NOMO-1 (cell line): ENCODE results near the gene MTUS2.
"Not testable (repeated sequence)": the region's sequence is repeated elsewhere in the genome, so short reads cannot be mapped to it uniquely, and the experiment has no call there.

Experiments used
- DNase-seq, 2 experiments: peaks; one replicate each; lab custom pipeline; 2025; ENCODE audit not compliant: unreplicated experiment in 2 of 2; lab: John Stamatoyannopoulos, UW

MTUS2 gene

DNA sequence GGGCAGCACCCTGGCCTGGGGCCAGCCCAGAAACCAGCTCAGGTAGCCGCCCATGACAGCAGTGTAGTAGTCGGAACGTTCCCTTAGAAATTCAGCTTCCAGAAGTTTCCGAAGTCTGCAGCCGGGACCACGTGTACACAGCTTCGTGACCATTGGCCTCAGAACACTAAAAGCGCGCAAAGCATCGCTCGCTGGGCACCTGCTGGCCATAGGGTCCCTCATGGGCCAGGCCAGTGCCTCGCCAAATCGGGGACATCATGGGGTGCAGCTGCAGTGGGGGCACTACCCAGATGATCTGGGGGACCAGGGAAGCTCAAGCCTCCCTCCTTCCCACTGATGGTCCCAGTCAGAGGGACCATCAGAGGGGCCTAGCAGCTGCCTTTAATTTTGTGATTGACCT, 384.5 kb downstream of the MTUS2 start:
- no peak for DNase-seq

- no peak for DNase-seq
Observed at GRCh38 chr13:29210676-29211075, 390.5 kb downstream of the MTUS2 start.

- DNase-seq: not testable (repeated sequence)
Observed at GRCh38 chr13:29211162-29211561, 391.0 kb downstream of the MTUS2 start.

DNA sequence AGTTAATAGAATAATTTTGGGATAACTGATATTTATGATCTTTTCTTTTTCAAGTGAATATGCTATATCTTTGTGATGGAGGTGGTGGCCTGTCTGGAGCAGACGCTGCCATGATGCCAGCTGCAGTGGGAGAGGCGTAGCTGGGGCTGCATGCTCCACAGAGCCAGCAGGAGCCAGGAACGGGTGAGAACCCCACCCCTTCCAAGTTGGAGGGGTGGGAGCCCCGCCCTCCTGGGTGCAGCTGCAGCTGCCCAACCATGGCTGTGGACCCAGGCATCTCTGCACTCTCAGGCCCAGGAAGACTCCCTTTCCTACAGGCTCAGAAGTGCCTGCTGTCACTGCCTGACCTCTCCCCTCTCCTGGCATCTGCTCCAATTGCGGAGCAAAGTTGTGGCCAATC, 402.3 kb downstream of the MTUS2 start:
- DNase-seq: no peak

DNA sequence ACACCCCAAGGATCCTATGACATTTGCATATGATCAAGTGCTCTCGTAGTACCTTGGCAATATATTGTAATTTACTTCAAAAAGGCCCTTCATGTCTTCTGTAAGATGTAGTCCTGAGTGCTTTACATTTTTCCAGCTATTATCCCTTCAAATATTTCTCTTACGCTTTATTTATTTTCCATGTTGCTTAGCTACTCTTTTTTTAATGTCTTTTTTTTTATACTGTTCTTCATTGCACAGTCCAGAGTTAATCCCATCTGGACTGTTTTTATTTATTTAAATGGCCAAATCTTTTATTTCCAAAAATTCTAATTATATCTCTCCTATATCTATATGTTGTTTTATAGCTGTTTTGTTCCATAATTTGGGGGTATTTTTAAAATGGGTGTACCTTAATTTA, 404.1 kb downstream of the MTUS2 start:
- no peak for DNase-seq

- DNase-seq: no peak
Observed at GRCh38 chr13:29227576-29227975, 407.4 kb downstream of the MTUS2 start.

GRCh38 chr13:29230299-29230845, 410.2 kb downstream of the MTUS2 start:
- DNase-seq: no peak

GRCh38 chr13:29239653-29240525, 419.8 kb downstream of the MTUS2 start:
- no peak for DNase-seq

GRCh38 chr13:29254626-29255370, 434.7 kb downstream of the MTUS2 start:
- no peak for DNase-seq

DNA sequence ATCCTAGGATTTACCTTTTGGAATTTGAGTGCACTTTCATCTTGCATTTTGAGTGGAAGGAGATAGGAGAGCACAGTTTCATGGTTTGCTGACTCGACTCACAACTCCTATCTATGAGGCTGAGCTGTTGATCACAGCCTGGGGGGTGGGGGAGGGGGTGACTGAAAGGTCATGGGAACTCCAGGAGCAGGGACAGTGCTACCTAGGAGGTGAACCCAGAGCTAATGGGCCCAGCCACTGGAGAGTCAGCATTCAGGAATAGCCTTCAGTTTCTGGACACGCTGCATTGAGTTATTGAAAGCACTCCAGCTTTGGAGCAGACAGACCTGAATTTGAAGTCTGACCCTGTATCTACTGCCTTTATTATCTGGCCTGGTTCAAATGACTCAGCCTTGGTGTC, 435.4 kb downstream of the MTUS2 start:
- DNase-seq: no peak

- no peak for DNase-seq
Observed at GRCh38 chr13:29260684-29261083, 440.5 kb downstream of the MTUS2 start.

GRCh38 chr13:29266261-29266660, 446.1 kb downstream of the MTUS2 start:
- DNase-seq: no peak

DNA sequence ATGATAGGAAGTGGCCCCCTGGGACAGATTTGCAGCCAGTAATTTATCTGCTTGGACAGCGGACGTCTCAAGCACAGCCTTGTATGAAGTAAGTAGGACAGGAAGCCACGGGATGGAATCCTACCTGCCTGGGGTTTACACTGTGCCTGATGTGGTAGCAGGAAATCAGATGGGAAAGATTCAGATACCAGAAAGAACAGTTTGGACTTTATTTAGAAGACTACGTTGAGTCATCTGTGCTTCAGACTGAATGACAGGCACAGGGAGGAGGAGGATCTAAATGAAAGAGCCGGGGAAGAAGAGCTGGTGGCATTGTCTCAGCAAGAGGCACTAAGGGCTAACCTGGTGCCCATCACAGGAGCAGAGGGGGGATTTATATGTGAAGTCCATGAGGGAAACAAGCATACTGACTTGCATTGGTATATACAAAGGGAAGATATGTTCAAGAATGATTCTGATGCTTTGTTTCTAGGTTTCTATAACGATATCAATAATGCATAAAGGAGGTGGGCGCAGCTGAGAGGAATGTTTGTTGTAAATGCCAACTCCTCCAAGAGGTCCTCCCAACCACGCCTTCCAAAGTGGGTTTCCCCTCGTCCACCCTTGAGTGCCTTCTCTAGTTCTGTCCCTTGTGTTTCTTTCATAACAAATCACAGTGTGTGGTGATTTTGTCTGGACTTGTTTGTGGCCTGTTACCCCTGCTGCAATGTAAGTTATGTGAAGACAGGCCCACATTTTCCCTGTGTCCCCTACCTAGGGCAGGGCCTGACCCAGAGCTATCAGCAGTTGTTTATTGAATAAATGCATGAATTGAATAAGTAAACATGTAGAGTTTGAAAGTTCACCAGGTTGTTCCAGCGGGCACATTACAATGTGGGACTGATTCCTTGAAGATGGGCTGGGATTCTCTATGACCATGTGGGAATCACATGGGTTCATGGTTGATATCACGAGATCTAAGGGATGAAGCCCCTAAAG, 446.9 kb downstream of the MTUS2 start:
- DNase-seq: no peak

- DNase-seq: no peak
Observed at GRCh38 chr13:29270271-29270985, 450.3 kb downstream of the MTUS2 start.

DNA sequence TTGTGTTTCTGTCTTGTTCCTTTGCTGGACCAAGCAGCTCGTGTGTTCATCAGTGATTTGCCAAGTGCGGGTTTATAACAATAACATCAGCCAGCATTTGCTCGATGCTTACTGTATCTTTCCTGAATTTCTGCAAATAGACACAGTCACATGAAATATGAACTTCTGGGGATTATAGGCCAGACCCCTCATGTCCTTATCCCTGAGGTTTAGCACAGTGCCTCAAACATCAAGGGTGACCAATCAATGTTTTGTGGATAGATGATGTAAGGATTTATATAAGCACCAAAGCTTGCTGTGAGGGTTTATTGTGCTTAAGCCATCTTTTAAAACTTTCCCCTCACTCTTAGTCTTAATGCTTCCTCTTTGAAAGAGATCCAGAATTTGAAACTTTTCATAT, 451.5 kb downstream of the MTUS2 start:
- no peak for DNase-seq

- no peak for DNase-seq
Observed at GRCh38 chr13:29279356-29280254, 459.5 kb downstream of the MTUS2 start.

DNA sequence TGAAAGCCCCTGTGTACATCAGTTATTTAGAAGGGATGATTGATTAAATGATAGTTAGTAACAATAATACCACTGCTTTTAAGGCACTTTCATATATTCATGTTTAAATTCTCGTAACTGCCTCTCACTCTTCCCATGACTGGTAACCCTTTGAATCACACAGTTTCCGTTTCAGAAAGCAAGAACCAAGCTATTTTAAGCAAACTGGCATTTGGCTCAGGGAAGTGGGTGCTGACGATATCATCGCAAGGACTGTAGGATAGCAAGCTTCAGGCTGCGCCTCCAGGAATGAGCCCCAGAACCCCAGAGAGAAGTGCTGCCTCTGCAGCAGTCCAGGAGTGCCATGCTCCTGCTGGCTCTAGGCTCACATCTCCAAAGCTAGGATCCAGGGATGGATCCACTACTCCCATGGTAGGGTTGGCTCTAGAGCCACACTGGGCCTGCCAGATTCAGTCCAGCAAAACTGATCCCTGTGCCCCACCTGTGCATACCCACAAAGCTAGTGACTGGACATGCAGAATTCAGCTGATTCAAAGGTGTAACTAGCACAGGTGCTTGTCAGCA, 461.9 kb downstream of the MTUS2 start:
- DNase-seq: no peak

- no peak for DNase-seq
Observed at GRCh38 chr13:29284726-29285125, 464.6 kb downstream of the MTUS2 start.

- no peak for DNase-seq
Observed at GRCh38 chr13:29287237-29287636, 467.1 kb downstream of the MTUS2 start.
